Measurements from ENCODE around the gene PHYKPL. TPM values are rescaled to one million over a fixed set of nuclear protein-coding genes. Genes with fewer than 3 reads are reported as not detected.

Gene PHYKPL
- total and polyA plus RNA-seq, 2 donors (not counting 3 experiments of a cell fraction or from before 2014, with no cell fraction given): 71.7 to 81.7 TPM

DNA sequence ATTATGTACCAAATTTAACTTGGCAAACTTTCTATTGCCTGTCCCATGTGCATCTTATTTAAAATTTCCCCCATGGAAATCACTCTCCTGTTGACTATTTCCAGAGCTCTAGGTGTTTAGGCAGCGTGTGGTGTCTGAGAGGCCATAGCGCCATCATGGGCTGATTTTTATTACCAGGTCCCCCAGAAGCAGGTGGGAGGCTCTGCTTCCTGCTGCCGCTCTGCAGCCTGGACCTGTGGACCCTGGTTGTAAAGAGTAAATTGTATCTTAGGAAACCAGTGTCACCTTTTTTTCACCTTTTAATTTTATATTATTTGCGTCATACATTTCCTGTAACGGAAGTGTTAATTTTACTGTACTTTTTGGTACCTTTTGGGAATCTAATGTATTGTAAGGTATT lies 21.9 kb downstream of the PHYKPL start:
- no peaks in the 10 kb centered on the region for H3K9me3 ChIP-seq (replicated peaks; ENCODE audit: control insufficient read depth, insufficient read depth, low read length)
- no peak overlapping the region for H3K27ac ChIP-seq (ENCODE audit: insufficient read depth, low read depth, low read length)
- H3K4me3 ChIP-seq (replicated peaks in 1 of 3; ENCODE audit: insufficient read depth in 1 of 3, low read depth in 1 of 3, low read length in 3 of 3): no peak overlapping the region
- POLR2A ChIA-PET: no interaction called here
- dilution Hi-C loops (cut with MboI; ENCODE audit: extremely low pct_ligation_motif_present, low sequenced_read_pairs): no loop called here
- intact Hi-C loops (cut with micrococcal nuclease): no loop called here
- no peak for TF ChIP-seq MYC (IDR thresholded peaks at IDR 0.05; ENCODE audit: low read depth, low read length)
- no peak for TF ChIP-seq POLR2A (IDR thresholded peaks at IDR 0.05; ENCODE audit: low read depth, low read length)
- no peak for TF ChIP-seq GATA2 (IDR thresholded peaks at IDR 0.05; ENCODE audit: insufficient read depth, insufficient read length, low read depth, low read length)
- no peak for TF ChIP-seq EZH2 (IDR thresholded peaks at IDR 0.05; ENCODE audit: borderline replicate concordance, low read depth, low read length, severe bottlenecking)
- no peak for TF ChIP-seq FOS (IDR thresholded peaks at IDR 0.05; ENCODE audit: borderline replicate concordance, insufficient read depth, low read length)
- TF ChIP-seq CTCF (IDR thresholded peaks at IDR 0.05; ENCODE audit: extremely low read depth in 1 of 2, insufficient read depth in 1 of 2, low read depth in 1 of 2, low read length in 2 of 2): no peak
- TF ChIP-seq POLR2AphosphoS5 (IDR thresholded peaks at IDR 0.05; ENCODE audit: insufficient read depth, low read depth, low read length): no peak
- TF ChIP-seq MAX (IDR thresholded peaks at IDR 0.05; ENCODE audit: insufficient read depth, insufficient read length): no peak
- TF ChIP-seq JUN (IDR thresholded peaks at IDR 0.05; ENCODE audit: borderline replicate concordance, insufficient read depth, insufficient read length, low read depth): no peak
- no peaks in the 10 kb centered on the region for H3K9me1 ChIP-seq (replicated peaks; ENCODE audit: control insufficient read depth, extremely low read depth, insufficient read depth, low read length)
- H3K4me1 ChIP-seq (ENCODE audit: control insufficient read depth, extremely low read depth, insufficient read depth, low read length): peaks cover 19% of the 10 kb centered on the region
- H3K36me3 ChIP-seq (ENCODE audit: control insufficient read depth in 2 of 2, extremely low read depth in 1 of 2, insufficient read depth in 2 of 2, low read length in 2 of 2): peaks cover 37 to 71% of the 10 kb centered on the region in 2 experiments
- peaks cover 39% of the 10 kb centered on the region for H3K79me2 ChIP-seq (ENCODE audit: control insufficient read depth, insufficient read depth, low read length)
- TSS peak; percentile 19 for BruUV-seq (replicated peaks)
- no peak overlapping the region for H3K4me2 ChIP-seq (ENCODE audit: insufficient read depth, low read length)
- peaks cover 4% of the 10 kb centered on the region for H4K20me1 ChIP-seq (replicated peaks; ENCODE audit: control insufficient read depth, extremely low read depth, insufficient read depth, low read length)
- no peaks in the 10 kb centered on the region for H3K27me3 ChIP-seq (ENCODE audit: control insufficient read depth in 2 of 2, insufficient read depth in 2 of 2, low read length in 2 of 2)
- H2AFZ ChIP-seq (ENCODE audit: low read depth, low read length): no peak overlapping the region
- DNase-seq (ENCODE audit: low read depth, low spot score) (no peak), FAIRE-seq (no peak)
- CTCF ChIA-PET: no interaction called here
- no peak overlapping the region for H3K9ac ChIP-seq (replicated peaks; ENCODE audit: extremely low read depth, insufficient read depth, low read length)
